Inflammatory macrophage treated with lipopolysaccharide for 1 hour (primary cell): ENCODE data around the gene SOX5.

Experiments used
- DNase-seq, 2 donors: peaks; one replicate each; pipeline ENCODE4 v3.0.0-alpha.2; 2020 to 2022

SOX5 gene

DNA sequence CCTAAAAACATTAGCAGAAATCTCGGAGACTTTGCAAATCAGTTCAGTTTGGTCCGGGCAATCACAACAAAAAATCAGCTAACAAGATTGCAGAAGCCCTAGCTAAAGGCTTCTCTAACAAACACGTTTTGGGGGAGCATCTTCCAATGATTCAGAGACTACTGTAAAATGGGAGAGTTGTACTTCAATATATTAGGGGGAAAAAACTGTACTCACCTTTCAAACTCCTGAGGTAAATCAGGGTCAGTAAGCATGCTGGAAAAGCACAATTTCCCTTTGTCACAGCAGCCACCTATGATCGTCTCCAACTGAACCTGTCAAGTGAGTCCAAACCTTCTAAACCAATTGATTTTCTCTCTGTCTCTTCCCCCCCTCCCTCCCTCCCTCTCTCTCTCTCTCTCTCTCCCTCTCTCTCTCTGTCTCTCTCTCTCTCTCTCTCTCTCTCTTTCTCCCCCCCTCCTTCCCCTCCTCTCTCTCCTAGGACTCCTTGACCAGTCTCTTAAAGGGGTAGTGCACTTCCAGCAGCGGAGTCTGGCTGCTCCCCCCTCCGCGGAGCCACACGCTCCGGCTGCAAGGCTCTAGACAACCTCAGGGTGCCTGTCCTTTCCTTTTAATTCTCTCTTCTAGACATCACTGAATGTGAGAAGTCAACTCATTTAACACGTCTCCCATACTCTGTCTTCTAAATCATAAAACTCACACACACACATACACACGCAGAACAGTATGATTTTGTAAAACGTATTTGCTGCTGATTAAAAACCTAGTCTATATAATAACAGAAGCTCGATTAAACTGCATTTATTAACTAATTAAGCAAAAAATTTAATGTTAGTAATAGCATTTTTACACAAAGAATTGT lies at the start of gene SOX5:
SOX5 (minus strand) TSS at position 323 of the 862 bp plus-strand sequence; CDS start at position 254, 69 bp downstream.
- no peak for DNase-seq

DNA sequence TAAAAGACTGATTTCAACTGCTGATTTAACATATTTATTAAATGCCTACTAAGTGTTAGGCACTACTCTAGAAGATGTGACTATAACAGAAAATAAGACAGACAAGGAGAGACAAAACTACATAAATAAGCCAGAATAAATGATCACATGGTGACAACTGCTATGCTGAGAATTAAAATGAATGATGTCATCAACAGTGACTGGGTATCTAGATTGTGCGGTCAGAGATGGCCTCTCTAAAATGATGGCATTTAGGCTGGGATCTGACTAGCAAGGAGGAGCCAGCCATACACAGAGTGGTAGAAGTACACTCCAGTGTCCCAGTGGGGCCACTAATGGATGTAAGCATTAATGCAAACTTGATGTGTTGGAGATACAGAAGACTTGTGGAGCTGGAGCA lies 37.6 kb upstream of the SOX5 start:
- no peak for DNase-seq

DNA sequence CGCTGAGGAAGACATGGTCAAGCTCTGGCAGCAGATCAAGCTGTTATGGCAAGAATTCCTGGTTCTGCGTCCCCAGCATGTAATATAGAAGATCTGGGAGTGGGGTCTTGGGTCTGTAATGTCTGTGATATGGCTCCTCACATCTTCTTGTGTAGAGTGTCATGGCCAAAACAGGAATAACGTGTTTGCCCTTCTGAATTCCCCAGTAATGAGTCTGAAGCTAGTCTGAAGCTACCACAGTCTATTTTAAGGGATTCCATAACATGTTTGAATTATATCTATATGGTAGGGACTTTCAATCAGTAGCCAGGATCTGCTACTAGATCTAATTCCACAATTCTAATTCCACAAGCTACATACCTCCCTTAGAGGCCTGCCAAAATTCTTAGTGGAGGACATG lies 31.4 kb upstream of the SOX5 start:
- DNase-seq, result no peak

DNA sequence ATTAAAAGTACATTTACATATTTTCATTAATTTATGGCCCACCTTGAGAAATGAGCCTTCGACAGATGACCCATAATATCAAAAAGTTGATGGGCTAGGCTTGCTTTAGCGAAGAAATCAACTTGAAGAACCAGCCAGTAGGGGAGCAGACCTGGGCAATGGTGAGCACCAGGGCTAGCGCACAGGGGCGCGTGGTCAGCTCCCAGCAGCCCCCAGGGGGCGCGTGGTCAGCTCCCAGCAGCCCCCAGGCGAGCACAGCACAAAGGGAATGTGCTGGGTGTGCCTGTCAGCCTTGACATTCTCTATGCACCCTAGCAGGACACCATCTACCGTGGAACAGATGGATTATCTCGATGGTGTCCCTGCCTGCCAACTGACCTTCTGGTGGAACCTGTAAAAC lies 15.3 kb upstream of the SOX5 start:
- DNase-seq, result no peak

DNA sequence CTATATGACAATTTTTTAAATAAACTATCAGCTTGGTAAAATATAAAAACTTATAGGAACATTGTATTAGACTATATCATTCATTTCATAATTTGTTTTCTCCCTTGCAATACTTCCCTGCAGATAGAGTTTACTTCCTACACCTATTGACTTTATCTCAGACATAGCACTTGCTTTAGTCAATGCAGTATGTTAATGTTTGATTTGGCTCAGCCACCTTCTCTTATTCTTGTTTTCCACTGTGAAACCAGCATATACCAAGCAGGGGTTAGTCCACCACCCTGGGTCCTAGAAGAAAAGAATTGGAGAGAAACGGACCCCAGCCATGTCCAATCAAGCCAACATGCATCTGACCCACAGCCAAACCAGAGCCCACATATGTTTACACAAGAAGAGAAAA lies 10.4 kb upstream of the SOX5 start:
- DNase-seq, result no peak

DNA sequence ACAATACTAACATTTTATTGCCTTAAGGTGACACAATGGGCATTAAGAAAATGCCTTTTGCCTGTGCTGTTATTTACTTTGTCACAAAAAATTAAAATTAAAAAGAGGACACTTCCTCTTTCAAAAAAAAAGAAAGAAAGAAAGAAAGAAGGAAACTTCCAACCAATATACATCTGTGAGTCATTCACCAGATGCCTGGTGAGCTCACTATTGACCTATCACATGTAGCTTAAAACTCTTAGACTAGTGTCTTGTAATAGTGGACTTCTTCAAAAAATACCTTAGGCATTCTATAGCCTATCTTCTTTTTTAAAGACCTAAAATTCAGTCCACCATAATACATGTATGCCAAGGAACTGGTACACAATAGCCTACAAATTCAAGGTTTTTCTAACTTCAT lies 4.9 kb upstream of the SOX5 start:
- no peak for DNase-seq

DNA sequence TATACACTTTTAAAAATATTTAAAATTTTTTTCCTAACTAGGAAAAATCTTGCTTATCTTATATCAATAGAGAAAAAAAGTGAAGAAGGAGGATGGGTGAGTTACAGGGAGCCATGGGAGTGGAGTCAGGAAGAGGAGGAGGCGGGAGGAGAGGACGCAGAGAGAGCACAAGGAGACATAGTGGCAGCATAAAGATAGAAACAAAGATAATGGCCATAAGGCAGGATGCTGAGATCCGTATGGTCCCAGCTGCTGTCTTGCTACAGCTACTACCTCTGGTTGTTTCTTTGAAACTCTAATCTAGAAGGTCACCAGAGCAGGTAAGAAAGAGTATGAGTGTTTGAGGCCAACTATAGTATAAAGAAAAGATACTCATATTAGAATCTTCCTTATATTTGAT lies 2.6 kb upstream of the SOX5 start:
- DNase-seq, result no peak

DNA sequence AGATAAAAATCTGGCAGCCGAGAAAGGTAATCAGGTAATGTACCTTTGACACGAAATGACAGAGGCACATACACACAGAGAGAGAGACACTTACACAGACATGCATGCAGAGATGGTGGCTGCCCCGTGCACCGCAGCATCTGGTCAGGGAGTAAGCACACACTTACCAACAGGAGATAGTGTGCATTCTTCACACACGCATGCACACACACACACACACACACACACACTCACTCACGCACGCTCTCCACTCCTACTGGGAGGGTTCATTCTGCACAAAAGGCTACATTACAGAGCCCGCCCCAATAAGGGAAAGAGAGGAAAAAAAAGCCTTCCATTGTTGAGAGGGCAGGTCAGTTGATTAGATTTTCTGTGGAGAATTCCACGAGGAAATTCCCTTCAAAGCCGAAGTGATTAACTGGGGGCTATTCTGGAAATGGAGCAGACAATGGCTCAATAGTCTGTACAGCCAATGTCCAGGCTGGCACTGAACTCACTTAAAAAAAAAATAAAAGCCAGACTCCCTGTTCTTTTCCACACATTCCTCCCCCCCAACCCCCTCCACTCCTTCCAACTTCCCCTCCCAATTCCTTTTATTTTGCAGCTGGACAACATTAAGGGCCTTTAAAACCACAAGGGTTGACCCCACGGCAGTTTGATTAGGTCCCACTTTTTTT lies 1.4 kb upstream of the SOX5 start:
- no peak for DNase-seq

DNA sequence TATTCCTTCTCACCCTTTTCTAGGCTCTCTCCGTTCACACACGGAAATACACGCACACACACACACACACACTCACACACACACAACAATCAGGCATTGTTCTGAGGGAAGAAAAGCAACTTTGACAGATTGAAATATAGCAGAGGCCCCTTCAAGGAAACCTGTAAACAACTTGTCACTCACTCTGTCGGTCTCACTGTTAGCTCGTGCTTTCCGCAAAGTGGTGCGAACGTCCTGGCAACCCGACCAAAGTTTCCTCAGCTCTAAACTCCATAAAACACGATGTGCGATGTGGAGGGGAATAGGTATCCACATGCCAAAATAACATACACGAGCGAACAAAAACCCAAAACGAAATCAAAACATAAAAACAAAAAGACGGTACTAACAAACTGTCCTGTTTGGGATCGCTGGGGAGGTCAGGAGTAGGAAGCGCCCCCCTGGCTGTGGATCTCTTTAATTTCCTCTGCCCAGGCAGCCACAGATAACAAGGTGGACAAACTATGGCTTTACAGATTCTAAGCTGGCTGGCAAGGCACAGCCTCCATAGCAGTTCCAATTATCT lies 822 bp upstream of the SOX5 start:
- DNase-seq, result no peak

DNA sequence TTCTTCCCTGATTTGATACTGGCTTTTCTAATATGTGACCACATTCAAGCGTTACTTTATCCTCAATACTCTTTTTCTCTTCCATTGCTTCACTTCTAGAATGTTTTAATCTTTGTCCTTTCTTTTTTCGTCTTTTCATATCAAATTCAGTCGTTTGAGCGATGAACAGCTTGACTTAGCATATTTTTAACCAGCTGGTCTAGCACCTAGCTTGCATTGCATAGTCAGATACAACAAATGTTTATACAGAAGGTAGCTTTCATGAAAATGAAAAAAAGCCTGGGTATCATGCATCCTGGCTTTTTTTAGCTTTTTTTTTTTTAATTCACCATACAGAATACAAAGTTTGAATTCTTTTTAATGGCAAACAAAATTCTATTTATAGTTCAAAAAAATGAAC lies 1.2 kb downstream of the SOX5 start:
- no peak for DNase-seq

DNA sequence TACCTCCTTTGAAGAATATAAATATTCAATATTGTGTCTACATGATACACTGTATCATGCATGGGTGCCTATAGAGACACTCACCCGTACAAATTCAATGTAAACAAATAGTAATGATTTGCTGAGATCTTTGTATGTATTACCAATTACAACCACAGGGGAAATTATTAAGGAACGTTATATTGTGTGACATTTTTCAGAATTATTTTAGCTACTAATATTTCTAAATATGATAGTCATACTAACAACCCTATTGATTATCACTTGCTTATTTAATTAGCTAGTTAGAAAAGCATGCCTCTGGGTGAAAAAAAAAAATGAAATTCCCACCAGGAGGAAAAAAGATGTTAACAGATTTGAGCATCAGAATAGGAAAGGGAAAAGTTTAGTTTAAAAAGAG lies 2.1 kb downstream of the SOX5 start:
- DNase-seq, result no peak

DNA sequence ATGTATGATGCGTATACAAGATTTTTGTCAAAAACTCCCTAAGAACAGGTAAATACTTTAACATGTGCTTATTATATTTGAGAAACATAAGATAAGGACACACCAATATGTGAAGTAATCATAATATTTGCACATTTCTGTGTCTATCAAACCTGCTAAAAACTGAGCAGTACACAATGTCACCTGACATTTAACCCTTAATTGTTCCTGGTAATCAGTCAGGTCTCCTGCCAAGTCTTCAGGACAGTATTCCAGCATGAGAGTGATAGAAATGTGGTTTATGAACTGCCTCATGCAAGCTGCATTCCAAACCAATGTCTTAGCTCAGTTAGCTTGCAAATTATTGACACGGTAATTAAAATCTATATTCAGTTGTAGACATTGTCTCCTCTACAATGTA lies 4.2 kb downstream of the SOX5 start:
- no peak for DNase-seq

DNA sequence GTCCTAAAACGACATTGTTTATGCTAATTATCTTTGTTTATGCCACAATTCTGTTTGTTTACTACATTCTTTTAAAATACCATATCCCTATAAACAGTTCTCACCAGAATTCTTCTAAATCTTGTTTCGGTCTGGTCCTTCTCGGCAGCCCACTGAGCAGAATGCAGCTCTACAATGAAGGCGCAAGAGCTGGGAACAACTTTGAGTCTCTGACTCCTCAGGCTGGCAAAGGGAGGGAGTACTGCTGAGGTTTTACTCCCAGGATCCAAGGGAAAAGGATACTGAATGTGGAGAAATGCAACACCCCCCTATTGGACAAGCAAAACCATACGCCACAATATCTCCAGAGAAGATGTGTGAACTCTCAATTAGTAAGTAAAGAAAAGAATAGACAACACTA lies 5.4 kb downstream of the SOX5 start:
- DNase-seq, result no peak

DNA sequence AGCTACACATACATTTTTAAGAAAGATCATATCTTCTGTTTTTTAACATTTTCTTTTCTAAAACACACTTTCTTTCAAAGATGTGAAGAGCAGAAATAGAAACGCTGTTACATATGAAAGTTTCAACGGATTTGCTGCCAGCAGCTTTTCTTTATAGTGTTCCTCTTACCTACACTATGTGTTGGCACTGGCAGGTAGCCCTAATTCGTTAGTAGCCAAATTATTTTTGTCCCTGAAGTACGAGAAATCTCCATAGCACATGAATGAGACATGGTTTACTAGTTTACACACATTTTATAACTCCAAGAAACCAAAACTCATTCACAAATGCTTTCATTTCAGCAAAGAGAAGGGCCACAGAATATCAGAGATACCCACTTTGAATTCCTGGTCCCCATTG lies 6.6 kb downstream of the SOX5 start:
- no peak for DNase-seq

DNA sequence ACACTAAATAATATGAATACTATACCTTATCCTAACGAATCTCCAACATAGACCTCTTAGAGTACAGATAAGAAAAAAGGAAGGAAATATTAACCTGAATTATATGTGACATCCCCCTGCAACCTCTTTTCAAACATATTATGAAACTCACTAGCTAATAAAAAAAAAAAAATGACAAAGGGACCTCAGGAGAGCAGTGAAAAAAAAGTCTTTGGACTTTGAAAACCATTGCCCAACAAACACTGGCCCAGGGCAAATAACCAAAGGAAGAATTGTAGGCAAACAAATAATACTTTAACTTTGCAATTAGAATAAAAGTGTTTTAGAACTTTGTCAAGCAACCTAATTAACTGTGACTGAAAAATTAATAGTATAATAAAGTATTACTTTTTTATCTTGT lies 7.7 kb downstream of the SOX5 start:
- DNase-seq, result no peak

DNA sequence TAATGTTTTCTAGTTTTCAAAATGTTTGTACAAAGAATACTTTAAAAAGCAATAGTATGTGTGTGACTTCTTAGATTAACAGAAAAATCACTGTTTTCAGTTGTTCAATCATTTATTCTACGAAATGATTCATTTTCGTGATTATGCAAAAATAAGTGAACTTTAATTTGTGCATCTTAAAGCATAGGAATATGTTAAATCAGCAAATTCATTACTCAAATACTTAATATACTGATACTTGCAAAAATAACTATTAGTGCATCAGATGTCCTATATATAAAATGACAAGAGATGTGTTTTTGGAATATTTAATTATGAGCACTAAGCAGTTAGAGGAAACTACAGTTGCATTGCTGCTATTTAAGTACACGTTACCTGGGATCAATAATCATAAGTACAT lies 11.0 kb downstream of the SOX5 start:
- no peak for DNase-seq

DNA sequence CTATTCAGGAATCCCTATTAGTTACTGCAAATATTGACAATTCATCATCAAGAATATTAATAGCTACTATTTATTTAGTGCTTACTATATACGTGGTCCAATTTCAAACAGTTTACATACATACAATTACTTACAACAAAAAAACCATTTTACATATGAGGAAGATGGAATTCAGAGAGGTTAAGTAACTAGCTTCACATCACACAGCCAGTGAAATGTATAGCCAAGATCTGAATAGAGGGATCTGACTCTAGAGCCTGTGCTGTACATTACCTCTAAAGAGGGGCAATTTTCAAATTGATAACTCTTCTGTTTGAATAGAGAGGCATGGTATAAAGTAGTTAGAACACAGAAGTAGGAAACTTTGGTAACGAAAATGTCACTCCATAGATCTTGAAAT lies 18.3 kb downstream of the SOX5 start:
- no peak for DNase-seq

DNA sequence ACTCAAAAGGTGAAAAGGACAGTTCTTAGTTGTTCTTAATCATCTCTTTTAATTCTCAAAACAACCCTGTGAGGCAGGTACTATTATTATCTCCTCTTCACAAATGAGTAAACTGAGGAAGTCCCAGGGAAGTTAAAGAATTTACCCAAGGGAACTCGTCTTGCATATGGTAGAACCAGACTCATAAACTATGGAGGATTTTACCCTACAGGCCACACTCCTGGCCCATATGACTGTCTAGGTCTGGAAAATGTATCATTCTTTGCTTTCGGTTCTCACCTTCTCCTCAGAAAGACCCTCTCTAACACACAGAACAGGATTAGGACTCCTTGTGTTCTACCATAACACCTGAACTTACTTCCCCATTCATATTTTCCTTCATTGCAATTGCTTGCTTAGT lies 18.9 kb downstream of the SOX5 start:
- DNase-seq, result no peak

DNA sequence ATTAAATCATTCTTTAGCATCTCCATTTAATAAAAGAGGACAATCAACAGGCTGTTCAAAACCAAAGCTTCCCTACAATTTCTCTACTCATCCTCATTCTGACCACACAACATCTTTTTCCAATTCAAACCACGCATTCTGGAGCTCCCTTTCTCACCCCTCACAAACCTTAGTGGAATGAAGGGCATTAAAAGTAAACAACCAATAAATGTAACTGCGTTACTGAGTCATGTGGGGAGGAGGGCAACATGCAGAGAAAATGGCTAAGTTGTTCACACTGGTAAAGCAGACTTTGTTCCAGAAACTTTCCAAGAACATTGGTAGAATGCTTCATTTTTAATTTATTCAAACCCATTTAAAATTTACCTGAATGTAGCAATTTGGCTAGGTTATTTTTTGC lies 19.6 kb downstream of the SOX5 start:
- no peak for DNase-seq

DNA sequence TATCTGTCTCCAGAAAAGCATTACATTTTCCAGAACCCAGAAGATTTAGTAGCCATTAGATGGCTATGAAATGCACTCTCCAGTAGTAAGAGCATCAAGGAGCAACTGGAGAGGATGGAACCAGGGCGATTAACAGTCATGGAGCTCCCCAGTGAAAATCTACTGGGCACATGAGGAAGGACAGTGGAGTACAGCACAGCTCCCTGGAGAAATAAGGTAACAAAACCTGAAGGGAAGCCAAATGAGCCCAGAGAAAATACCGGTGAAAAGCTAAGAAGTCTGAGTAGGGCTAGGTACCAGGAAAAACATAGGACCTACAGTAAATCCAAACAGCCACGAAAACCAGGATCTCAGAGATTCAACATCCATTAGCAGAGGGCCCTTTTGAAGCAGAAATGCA lies 21.6 kb downstream of the SOX5 start:
- no peak for DNase-seq

DNA sequence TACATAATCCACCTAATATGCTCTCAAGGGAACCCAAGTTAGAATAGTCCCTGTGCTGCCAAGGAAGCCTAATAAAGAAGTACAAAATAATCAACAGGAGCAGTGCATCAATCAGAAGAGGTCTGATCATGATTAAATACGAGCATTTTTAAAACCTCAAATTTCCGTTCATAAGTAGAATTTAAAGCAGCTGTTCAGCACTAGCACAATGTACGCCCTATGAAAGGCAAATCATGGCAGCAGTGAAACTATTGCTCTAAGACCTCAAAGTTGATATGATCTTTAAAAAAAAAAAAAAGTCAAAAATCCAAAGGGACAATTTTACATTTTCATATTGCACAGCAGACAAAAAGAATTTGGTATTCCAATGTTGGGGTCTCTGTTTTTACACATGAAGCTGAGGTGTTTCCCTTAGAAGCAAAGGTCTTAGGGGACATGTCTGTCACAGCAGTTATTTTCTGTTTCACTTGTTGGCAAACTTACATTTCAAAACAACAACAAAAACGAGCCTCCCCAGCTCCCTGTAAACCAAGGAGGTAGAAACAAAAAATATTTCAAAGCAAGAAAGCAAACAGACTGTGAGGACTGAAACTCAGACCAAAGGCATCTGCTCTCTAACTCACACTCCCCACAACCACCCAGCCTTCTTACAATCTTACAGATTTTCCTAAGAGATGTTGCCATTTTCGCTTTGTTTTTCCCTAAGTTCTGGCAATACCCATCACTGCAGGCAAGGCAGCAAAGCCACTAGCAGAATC lies 28.2 kb downstream of the SOX5 start:
- no peak for DNase-seq

DNA sequence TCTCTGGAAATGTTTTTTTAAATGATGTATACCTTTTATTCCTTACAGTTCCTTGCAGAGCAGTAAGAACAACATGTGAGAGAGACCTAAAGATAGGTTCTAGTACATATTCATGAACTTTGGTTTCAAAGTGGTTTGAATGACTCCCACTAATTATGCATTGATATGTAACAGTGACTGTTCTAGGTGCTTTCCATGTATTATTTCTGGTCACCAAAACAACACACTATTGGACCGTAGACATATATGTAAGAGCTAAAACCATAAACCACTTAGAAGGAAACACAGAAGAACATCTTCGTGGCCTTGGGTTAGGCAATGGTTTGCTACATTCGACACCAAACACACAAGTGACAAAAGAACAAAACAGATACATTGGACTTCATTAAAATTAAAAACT lies 37.9 kb downstream of the SOX5 start:
- no peak for DNase-seq

DNA sequence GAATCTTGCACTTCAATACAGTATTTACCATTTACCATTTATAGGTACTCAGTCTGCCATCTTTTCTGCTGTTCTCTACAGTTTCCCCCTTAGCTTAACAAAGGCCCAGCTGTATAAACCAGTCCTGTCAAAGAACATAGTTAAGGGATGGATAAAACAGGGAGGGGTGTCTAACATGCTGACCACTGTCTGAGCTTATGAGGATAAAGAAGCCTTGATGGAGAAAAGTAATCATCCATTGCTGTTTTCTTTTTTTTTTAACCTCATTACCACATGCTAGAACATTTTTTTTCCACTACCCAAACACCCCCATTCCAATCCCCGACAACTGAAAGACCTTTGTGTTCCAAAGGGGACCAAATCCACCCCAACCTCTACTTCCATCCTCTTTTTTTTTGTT lies 39.9 kb downstream of the SOX5 start:
- DNase-seq, result no peak

DNA sequence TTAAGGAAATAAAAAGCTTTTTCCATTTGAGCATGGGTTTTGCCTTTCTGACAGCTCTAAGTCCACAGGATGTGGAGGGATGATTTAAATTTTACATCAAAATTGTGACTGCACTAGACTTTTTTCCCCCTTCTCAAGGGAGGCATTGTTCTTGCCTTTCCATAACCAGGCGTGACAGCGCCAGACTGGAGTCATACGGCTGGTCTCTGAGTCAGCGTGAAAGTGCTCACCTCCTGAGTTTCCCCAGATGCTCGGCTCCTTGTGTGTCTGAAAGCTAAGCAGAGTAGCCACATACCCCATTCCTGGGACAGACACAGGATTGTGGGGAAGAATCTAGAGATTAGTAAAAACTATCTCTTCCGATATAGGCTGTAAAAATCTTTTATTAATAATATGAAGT lies 43.1 kb downstream of the SOX5 start:
- no peak for DNase-seq
